22Rv1 (cell line): ENCODE measurements around the gene LTA.

Experiments used
- CTCF ChIP-seq: fragments of 450-650 bp; IDR thresholded peaks from 2 replicates; pipeline ENCODE4 v1.5.1; 2017; ENCODE audit warnings: mild to moderate bottlenecking
- ZFX ChIP-seq: fragments of 450-650 bp; IDR thresholded peaks from 2 replicates; pipeline ENCODE4 v1.6.1; 2017; ENCODE audit warnings: antibody characterized with exemption, borderline replicate concordance

DNA sequence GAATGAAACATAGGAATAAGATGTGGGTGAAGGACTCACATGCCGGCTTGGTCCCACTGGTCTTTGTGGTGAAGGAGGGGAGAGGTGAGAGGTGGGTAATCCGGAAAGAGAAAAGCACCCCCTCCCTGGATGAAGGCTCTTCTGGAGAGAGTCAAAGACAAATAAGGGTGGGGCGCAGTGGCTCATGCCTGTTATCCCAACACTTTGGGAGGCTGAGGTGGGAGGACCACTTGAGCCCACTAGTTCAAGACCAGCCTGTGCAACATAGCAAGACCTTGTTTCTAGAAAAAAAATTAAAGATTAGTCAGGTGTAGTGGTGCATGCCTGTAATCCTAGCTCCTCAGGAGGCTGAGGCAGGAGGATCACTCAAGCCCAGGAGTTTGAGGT, 7.0 kb downstream of the LTA start:
- TF ChIP-seq CTCF (no peak), ZFX (no peak)
